Measurements from ENCODE around the gene ARHGAP15.

DNA sequence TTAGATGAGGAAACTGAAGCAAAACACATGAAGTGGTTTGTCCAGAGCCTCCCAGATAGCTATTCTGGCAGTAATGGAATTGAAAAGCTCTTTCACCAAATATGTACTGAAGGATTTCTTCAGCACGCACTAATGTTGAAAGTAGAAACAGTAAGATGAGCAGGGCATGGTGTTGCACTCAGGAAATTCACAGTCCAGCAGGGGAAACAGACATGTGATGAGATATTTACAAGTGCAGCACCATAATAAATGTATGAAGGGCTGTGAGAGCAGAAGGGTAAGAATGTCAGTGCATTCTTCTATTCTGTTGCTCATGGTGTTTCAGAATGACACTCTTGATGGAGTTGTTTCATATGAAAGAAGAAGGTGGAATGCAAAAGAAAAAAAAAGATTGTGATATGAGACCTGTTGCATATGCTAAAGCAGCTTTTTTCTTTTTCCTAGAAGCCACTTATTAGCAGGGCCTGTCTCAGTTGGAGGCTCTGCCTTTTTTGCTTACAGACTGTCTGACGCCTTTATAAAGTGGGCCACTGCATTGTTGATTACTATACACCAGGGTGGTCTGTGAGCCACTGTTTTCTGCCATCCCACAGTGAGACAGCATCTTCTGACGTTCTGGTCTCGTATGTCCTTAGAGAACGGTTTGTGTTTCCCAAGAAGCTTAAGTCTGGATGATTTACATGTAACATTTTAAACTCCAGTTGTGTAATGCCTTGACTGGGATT lies 516.9 kb downstream of the ARHGAP15 start:
- TF ChIP-seq, protein P1, sequence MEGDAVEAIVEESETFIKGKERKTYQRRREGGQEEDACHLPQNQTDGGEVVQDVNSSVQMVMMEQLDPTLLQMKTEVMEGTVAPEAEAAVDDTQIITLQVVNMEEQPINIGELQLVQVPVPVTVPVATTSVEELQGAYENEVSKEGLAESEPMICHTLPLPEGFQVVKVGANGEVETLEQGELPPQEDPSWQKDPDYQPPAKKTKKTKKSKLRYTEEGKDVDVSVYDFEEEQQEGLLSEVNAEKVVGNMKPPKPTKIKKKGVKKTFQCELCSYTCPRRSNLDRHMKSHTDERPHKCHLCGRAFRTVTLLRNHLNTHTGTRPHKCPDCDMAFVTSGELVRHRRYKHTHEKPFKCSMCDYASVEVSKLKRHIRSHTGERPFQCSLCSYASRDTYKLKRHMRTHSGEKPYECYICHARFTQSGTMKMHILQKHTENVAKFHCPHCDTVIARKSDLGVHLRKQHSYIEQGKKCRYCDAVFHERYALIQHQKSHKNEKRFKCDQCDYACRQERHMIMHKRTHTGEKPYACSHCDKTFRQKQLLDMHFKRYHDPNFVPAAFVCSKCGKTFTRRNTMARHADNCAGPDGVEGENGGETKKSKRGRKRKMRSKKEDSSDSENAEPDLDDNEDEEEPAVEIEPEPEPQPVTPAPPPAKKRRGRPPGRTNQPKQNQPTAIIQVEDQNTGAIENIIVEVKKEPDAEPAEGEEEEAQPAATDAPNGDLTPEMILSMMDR (IDR thresholded peaks at IDR 0.05): no peak
- TF ChIP-seq POLR2AphosphoS5 (IDR thresholded peaks at IDR 0.05; ENCODE audit: insufficient read depth in 1 of 2, low read depth in 1 of 2): no peak

Data from vagina (tissue), 2 donors.